ENCODE measurements around the gene BNIP3.

The BNIP3 gene, protein sequence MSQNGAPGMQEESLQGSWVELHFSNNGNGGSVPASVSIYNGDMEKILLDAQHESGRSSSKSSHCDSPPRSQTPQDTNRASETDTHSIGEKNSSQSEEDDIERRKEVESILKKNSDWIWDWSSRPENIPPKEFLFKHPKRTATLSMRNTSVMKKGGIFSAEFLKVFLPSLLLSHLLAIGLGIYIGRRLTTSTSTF

DNA sequence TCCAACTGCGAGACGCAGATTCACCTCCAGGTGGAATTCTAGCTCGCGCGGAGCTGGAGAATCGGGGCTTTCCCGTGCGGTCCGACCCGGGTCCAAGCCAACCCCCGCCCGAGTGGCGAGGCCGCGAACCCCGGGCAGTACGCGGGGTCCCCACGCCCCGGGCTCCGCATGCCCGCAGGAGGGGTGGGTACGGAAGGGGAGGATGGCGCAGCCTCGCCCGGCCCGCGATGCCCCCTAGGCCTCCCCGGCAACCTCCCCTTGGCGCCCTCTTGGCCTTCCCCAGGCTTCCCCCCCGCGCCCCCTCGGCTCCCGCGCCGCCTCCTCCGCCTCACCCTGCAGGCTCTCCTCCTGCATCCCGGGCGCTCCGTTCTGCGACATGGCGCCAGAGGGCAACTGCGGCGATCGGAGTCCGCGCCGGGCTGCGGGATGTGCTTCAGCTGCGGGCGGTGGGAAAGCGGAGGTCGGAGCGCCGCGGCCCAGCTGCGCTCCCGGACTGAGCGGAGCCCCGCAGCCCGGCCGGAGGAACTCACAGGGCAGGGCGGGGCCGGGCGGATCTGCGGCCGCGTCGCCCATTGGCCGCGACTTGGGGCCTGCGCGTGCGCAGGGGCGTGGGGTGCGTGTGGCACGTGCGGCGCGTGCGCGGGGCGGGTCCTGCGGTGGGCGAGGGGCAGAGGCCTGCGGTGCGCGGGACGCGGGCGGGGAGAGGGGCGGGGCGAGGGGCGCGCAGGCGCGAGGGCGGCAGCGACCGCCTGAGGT lies at the start of gene BNIP3:
TSS of gene BNIP3 (minus strand) at position 495 of the 756 bp plus-strand sequence. CDS start at position 378, 117 bp downstream.
- Histone ChIP-seq H3K27ac (peak within 1 kb of the TSS; percentile 29 to 67), H3K4me3 (peak within 1 kb of the TSS; percentile 80)
- TF ChIP-seq, protein P1, sequence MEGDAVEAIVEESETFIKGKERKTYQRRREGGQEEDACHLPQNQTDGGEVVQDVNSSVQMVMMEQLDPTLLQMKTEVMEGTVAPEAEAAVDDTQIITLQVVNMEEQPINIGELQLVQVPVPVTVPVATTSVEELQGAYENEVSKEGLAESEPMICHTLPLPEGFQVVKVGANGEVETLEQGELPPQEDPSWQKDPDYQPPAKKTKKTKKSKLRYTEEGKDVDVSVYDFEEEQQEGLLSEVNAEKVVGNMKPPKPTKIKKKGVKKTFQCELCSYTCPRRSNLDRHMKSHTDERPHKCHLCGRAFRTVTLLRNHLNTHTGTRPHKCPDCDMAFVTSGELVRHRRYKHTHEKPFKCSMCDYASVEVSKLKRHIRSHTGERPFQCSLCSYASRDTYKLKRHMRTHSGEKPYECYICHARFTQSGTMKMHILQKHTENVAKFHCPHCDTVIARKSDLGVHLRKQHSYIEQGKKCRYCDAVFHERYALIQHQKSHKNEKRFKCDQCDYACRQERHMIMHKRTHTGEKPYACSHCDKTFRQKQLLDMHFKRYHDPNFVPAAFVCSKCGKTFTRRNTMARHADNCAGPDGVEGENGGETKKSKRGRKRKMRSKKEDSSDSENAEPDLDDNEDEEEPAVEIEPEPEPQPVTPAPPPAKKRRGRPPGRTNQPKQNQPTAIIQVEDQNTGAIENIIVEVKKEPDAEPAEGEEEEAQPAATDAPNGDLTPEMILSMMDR (IDR thresholded peaks at IDR 0.05): no peak
- peak; percentile 93 for DNase-seq (ENCODE audit: low spot score)

DNA sequence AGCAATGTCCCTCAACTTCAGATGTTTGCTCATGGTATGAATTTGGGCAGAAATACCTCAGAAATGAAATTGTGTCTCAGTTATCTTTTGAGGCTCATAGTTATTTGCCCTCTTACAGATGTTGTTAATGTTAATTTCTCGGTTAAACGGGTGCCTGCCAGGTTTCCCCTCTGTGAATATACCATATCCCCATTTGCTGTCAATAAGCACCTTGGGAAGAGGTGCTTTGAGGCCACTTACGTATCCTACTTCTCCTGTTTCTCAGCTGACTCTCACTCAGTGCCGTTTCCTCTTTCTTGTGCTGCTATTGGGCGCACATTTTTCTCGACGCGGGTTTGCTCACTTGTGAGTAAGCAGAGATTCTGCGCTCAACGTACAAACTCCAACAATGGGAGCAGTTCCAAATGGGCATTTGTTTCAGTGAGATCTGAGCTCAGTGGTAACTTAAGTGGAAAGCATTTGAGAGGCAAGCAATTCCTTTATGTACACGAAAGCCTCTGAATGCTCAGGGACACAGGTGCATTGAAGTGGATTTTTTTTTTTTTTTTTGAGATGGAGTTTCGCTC lies 49.3 kb upstream of the BNIP3 start:
- Histone ChIP-seq H3K27ac (no peak overlapping the region), H3K4me3 (no peak overlapping the region)
- no peak for DNase-seq (ENCODE audit: low spot score)
- TF ChIP-seq, protein P1 (IDR thresholded peaks at IDR 0.05): no peak

DNA sequence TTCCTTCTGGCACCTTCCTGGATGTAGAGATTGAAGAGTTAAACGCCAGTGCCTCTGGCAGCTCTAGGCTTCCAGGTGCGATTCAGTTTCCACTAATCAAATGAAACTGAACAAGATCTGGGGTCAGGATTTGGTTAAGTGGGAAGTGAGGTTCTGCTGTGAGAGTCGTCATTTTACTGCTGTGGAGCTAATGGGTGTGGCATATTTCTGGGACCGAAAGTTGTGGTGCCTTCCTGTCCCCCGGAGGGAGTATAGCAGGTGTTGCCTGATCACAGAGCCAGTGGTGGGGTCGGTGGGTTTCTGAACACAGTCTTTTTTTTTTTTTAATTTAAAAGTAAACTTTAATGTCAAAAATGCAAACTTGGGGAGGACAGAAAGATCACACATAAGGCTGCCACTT lies 47.0 kb upstream of the BNIP3 start:
- Histone ChIP-seq H3K4me3 (no peak overlapping the region), H3K27ac (no peak overlapping the region)
- DNase-seq (ENCODE audit: low spot score): no peak
- TF ChIP-seq, protein P1 (IDR thresholded peaks at IDR 0.05): no peak

DNA sequence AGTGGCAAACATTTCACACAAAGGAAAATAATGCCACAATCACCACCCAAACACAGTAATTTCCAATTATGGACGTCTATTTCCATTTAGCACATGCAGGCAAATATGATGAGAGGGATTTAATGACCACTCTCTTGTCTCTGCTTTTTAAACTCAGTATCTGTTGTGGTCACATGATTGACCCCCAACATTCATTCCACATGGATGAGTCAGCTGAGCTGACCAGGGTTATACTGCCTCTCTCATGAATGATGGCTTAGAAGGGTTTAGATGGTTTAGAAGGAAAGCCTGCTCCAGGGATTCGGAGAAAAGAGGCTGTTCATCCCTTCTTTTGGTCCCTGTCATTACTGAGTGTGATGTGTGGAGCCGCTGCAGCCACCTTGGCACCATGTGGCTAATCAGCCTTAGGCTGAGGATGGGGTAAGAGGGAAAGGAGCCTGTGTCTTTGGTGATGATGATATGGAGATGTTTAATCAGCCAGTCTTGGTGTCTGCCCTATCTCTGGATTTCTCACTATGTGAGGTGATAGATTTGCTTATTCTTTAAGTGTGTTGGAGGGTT lies 45.8 kb upstream of the BNIP3 start:
- H3K4me3 ChIP-seq: no peak overlapping the region
- DNase-seq (ENCODE audit: low spot score): no peak
- TF ChIP-seq, protein P1 (IDR thresholded peaks at IDR 0.05): no peak
- no peak overlapping the region for H3K27ac ChIP-seq

DNA sequence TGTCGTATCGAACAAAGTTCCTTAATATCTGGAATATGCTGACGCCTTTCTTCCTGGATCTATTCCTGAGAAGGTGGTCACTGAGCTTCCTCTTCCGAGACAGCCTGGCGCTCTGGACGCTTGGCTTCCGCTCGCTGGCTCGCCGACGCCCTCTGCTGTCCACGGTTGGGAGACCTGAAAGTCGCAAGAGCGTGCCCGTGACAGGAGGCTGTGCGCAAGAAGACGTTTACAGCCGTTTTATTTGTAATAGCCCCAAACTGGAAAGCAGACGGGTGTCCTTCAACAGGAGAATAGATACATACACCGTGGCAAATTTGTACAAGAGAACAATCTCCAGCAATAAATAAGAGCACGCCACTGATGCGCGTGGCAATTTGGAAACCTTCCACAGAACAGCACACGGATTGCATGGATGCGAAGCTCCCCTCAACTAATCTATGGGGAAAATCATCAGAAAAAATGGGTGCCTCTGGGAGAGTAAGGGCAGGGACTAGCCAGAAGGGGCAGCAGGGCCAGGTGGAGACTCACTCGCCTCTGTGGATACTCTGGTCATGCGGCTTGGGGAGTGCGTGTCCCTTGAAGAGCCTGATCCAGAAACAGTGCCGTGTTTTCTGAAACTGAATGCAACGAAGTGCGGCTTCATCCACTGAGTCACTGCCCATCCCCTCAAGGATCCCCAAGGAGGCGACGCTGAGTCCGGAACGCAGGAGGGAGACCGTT lies 41.5 kb upstream of the BNIP3 start:
- Histone ChIP-seq H3K27ac (no peak overlapping the region), H3K4me3 (peak overlapping the region; percentile 57)
- TF ChIP-seq, protein P1 (IDR thresholded peaks at IDR 0.05): peak; percentile 65
- DNase-seq (ENCODE audit: low spot score): peak; percentile 79

DNA sequence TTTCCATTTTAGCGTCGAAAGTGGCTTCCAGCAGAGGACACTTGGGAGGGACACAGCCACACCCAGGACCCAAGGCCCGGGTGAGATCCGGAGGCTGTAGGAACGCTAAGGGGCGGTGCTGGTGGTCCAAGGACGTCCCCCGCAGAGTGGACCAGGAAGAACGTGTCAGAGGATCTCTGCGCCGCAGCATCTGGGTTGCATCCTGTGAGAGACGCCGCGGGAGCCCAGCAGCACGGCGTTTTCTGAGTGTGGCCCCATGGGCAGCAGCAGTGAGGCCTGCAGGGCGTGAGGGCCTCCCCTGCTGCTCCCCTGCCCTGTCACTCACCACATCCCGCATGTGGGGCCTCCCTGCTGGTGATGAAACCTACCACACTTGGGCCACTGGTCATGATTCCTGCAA lies 40.5 kb upstream of the BNIP3 start:
- no peak overlapping the region for H3K27ac ChIP-seq
- TF ChIP-seq, protein P1 (IDR thresholded peaks at IDR 0.05): no peak
- no peak overlapping the region for H3K4me3 ChIP-seq
- no peak for DNase-seq (ENCODE audit: low spot score)
